Daoy (cell line): Measurements from ENCODE around the gene FKBP11. TPM values are rescaled to one million over a fixed set of nuclear protein-coding genes. Genes with fewer than 3 reads are reported as not detected.
A peak's percentile ranks its signal among the peaks of the same experiment; 100 is the strongest.
"Not testable (repeated sequence)": the region's sequence is repeated elsewhere in the genome, so short reads cannot be mapped to it uniquely, and the experiment has no call there.

Experiments
- DNase-seq: peaks from one replicate; pipeline ENCODE4 v3.0.0-alpha.2; 2015; ENCODE audit warnings: low read depth
- total RNA-seq: library from RNA; depleted of rRNA; stranded (reverse); fragments of >200 nt; shearing (Covaris generic); gene quantifications from 2 replicates; pipeline ENCODE4 v1.2.3, GENCODE V29; 2014

Gene FKBP11
- total RNA-seq, 1 experiment from 2014 or later = 7.0 TPM

GRCh38 chr12:48910196-48910595 is 15.1 kb downstream of the FKBP11 start:
- no peak for DNase-seq

- not testable (repeated sequence) for DNase-seq
Measured at GRCh38 chr12:48909698-48910097, 15.6 kb downstream of the FKBP11 start.

- no peak for DNase-seq
Measured at GRCh38 chr12:48907245-48907644, 18.0 kb downstream of the FKBP11 start.

- peak; percentile 44 for DNase-seq
Measured at GRCh38 chr12:48903982-48904411, 21.3 kb downstream of the FKBP11 start.

- peak; percentile 12 for DNase-seq
Measured at GRCh38 chr12:48903363-48903981, 21.8 kb downstream of the FKBP11 start.

- DNase-seq = peak; percentile 16
Measured at GRCh38 chr12:48901278-48901677, 24.0 kb downstream of the FKBP11 start.

- no peak for DNase-seq
Measured at GRCh38 chr12:48899651-48900050, 25.6 kb downstream of the FKBP11 start.

- DNase-seq = no peak
Measured at GRCh38 chr12:48894271-48894670, 31.0 kb downstream of the FKBP11 start.

GRCh38 chr12:48890657-48891418 is 34.5 kb downstream of the FKBP11 start:
- peak; percentile 83 for DNase-seq

- DNase-seq = no peak
Measured at GRCh38 chr12:48889679-48890078, 35.6 kb downstream of the FKBP11 start.

GRCh38 chr12:48883305-48884161 is 41.8 kb downstream of the FKBP11 start:
- DNase-seq = peak; percentile 76

GRCh38 chr12:48882972-48883304 is 42.4 kb downstream of the FKBP11 start:
- no peak for DNase-seq

GRCh38 chr12:48882315-48882687 is 43.0 kb downstream of the FKBP11 start:
- peak; percentile 84 for DNase-seq

GRCh38 chr12:48881686-48882314 is 43.5 kb downstream of the FKBP11 start:
- peak; percentile 9 for DNase-seq

GRCh38 chr12:48880647-48881046 is 44.6 kb downstream of the FKBP11 start:
- DNase-seq = no peak

GRCh38 chr12:48878548-48878947 is 46.7 kb downstream of the FKBP11 start:
- no peak for DNase-seq

GRCh38 chr12:48875944-48876515 is 49.3 kb downstream of the FKBP11 start:
- DNase-seq = no peak

GRCh38 chr12:48873534-48873933 is 51.8 kb downstream of the FKBP11 start:
- not testable (repeated sequence) for DNase-seq

- DNase-seq = no peak
Measured at GRCh38 chr12:48873096-48873495, 52.2 kb downstream of the FKBP11 start.
